B cell (primary cell): ENCODE results near the gene SPACA9. TPM values are rescaled to one million over a fixed set of nuclear protein-coding genes. Genes with fewer than 3 reads are reported as not detected.

Source experiments
- ATAC-seq: fragments of 200-7000 bp; cut with Tn5 transposase; one replicate; pipeline ENCODE4 v1.10.0; 2021; ENCODE audit warnings: low read depth, mild to moderate bottlenecking, moderate number of reproducible peaks, moderate library complexity
- CTCF ChIA-PET: fragments of 350-600 bp; sonication (Branson Sonifier 250); formaldehyde crosslinking; loops from one replicate; lab custom pipeline; 2021; ENCODE audit warnings: antibody characterized with exemption, inconsistent platforms; lab: Charles Lee
- POLR2A ChIA-PET: fragments of 350-600 bp; sonication (Branson Sonifier 250); formaldehyde crosslinking; loops from one replicate; lab custom pipeline; 2021; ENCODE audit warnings: antibody characterized with exemption; lab: Charles Lee
- DNase-seq: peaks from one replicate; pipeline ENCODE4 v3.0.0; 2013
- H2AFZ ChIP-seq: 2 replicates; pipeline ENCODE4 v1.6.1; 2012; ENCODE audit warnings: mild to moderate bottlenecking, low read depth, low read length; ENCODE audit not compliant: insufficient read depth, poor library complexity, severe bottlenecking
- H3K27ac ChIP-seq, 2 donors: 1 replicate in 1 of 2; 2 replicates in 1 of 2; pipeline ENCODE4 v1.5.1; 2012 to 2013; ENCODE audit warnings: low read length in 2 of 2, mild to moderate bottlenecking in 2 of 2, moderate library complexity in 1 of 2
- H3K27me3 ChIP-seq, 4 experiments: fragments of 200-600 bp in 1 of 4; sonication (generic) in 1 of 4; replicated peaks in 1 of 4; 1 replicate in 2 of 4; 2 replicates in 2 of 4; pipeline versions ENCODE4 v1.6.1 to v1.7.0; 2013 to 2016; ENCODE audit warnings: low read length in 3 of 4, mild to moderate bottlenecking in 2 of 4, mixed read lengths in 1 of 4, moderate library complexity in 1 of 4; ENCODE audit not compliant: insufficient read depth in 4 of 4, control insufficient read depth in 3 of 4; ENCODE audit errors: control extremely low read depth in 1 of 4
- H3K36me3 ChIP-seq, 2 experiments: replicated peaks in 1 of 2; 1 replicate in 1 of 2; 2 replicates in 1 of 2; pipeline versions ENCODE4 v1.6.1 to v1.7.1; 2013; ENCODE audit warnings: low read length in 1 of 2; ENCODE audit not compliant: insufficient read depth in 2 of 2, control insufficient read depth in 1 of 2; ENCODE audit errors: control extremely low read depth in 1 of 2, extremely low read depth in 1 of 2
- H3K4me1 ChIP-seq, 2 donors: fragments of 200-600 bp in 1 of 2; sonication (generic) in 1 of 2; 1 replicate in 1 of 2; 2 replicates in 1 of 2; pipeline versions ENCODE4 v1.5.1 to v1.6.1; 2013 to 2017; ENCODE audit warnings: low read length in 2 of 2; ENCODE audit not compliant: control insufficient read depth in 2 of 2, insufficient read depth in 2 of 2
- H3K4me2 ChIP-seq: replicated peaks from 2 replicates; pipeline ENCODE3; 2012; ENCODE audit warnings: mild to moderate bottlenecking, low read depth, low read length; ENCODE audit not compliant: poor library complexity, severe bottlenecking
- H3K4me3 ChIP-seq, 5 experiments: fragments of 200-600 bp in 1 of 5; sonication (generic) in 1 of 5; 1 replicate in 3 of 5; 2 replicates in 2 of 5; pipeline versions ENCODE4 v1.5.1 to v1.7.0; 2011 to 2016; ENCODE audit warnings: low read length in 4 of 5, mild to moderate bottlenecking in 4 of 5, low read depth in 2 of 5, control low read depth in 1 of 5, moderate library complexity in 1 of 5; ENCODE audit not compliant: insufficient read depth in 1 of 5; ENCODE audit errors: control extremely low read depth in 1 of 5, extremely low read depth in 1 of 5
- H3K79me2 ChIP-seq: fragments of 200-600 bp; sonication (generic); one replicate; pipeline ENCODE4 v1.6.0; 2016; ENCODE audit warnings: low read length; ENCODE audit not compliant: control insufficient read depth, insufficient read depth
- H3K9ac ChIP-seq: fragments of 200-600 bp; sonication (generic); 2 replicates; pipeline ENCODE4 v1.6.1; 2017; ENCODE audit warnings: mild to moderate bottlenecking, low read length, moderate library complexity
- H3K9me3 ChIP-seq, 3 donors: one replicate each; pipeline versions ENCODE4 v1.6.1 to v1.7.1; 2013; ENCODE audit warnings: low read length in 2 of 3; ENCODE audit not compliant: control insufficient read depth in 2 of 3, insufficient read depth in 1 of 3; ENCODE audit errors: control extremely low read depth in 1 of 3
- H4K20me1 ChIP-seq: 2 replicates; pipeline ENCODE4 v1.6.0; 2012; ENCODE audit warnings: mild to moderate bottlenecking, low read length; ENCODE audit not compliant: insufficient read depth, control insufficient read depth, poor library complexity, severe bottlenecking
- H3K27ac Mint-ChIP-seq: one replicate; pipeline ENCODE4 v1.8.0; 2021; ENCODE audit warnings: mixed read lengths
- H3K27me3 Mint-ChIP-seq: one replicate; pipeline ENCODE4 v1.8.0; 2021; ENCODE audit warnings: mixed read lengths
- H3K4me1 Mint-ChIP-seq: one replicate; pipeline ENCODE4 v1.8.0; 2021; ENCODE audit warnings: mixed read lengths
- H3K4me3 Mint-ChIP-seq: one replicate; pipeline ENCODE4 v1.8.0; 2021; ENCODE audit warnings: mixed read lengths
- H3K9me3 Mint-ChIP-seq: one replicate; pipeline ENCODE4 v1.8.0; 2022; ENCODE audit warnings: mixed read lengths; ENCODE audit not compliant: insufficient read depth
- EZH2 ChIP-seq: IDR thresholded peaks from 2 replicates; pipeline ENCODE4 v1.6.1; 2012; ENCODE audit warnings: borderline replicate concordance, low read depth, mild to moderate bottlenecking, moderate library complexity, low read length; ENCODE audit not compliant: insufficient read depth, poor library complexity, severe bottlenecking
- WGBS: methylation state at CpG from one replicate; pipeline ENCODE4 v1.1.5; 2013; ENCODE audit warnings: missing lambda C conversion rate; ENCODE audit not compliant: insufficient coverage; 5-methylcytosine and 5-hydroxymethylcytosine counted together
- intact Hi-C: fragments of 100-400 bp; cut with micrococcal nuclease; formaldehyde crosslinking; loops from one replicate; pipeline ENCODE4 v1.10.0; 2022
- polyA plus RNA-seq: library from polyadenylated mRNA; depleted of rRNA; stranded (reverse); fragments of >200 nt; gene quantifications from 2 replicates; pipeline ENCODE4 v1.2.3, GENCODE V29; 2012
- total RNA-seq, 2 donors: library from RNA; stranded (reverse); fragments of 120-200 nt in 1 of 2; gene quantifications; 1 replicate in 1 of 2; 2 replicates in 1 of 2; pipeline versions ENCODE4 v1.2.3 to v1.2.4, GENCODE V29; 2013 to 2022
- TF ChIP-seq, protein P1 (sequence below): fragments of 200-600 bp; IDR thresholded peaks from one replicate; pipeline ENCODE4 v1.8.0; 2022; ENCODE audit warnings: antibody characterized with exemption, mild to moderate bottlenecking

Gene SPACA9
- total and polyA plus RNA-seq, 2 donors (not counting 1 experiment from before 2014, with no cell fraction given) = 2.8 to 4.5 TPM

GRCh38 chr9:132842124-132843044 lies 36.3 kb upstream of the SPACA9 start:
- intact Hi-C loops = no loop called here
- Histone ChIP-seq H3K4me2 (no peak overlapping the region), H4K20me1 (no peaks in the 10 kb centered on the region), H3K79me2 (no peaks in the 10 kb centered on the region), H2AFZ (no peak overlapping the region), H3K27me3 (no peaks in the 10 kb centered on the region), H3K4me1 (no peaks in the 10 kb centered on the region), H3K9me3 (no peaks in the 10 kb centered on the region), H3K27ac (no peak overlapping the region), H3K4me3 (no peak overlapping the region), H3K36me3 (no peaks in the 10 kb centered on the region), H3K9ac (no peak overlapping the region)
- ChIA-PET POLR2A (no interaction called here), CTCF (no interaction called here)
- Mint-ChIP-seq H3K27me3 (no peaks in the 10 kb centered on the region), H3K27ac (no peak overlapping the region), H3K9me3 (no peaks in the 10 kb centered on the region), H3K4me3 (no peak overlapping the region), H3K4me1 (no peaks in the 10 kb centered on the region)
- 96% methylated on average over 3 of the region's 5 CpGs for WGBS
- DNase-seq (no peak), ATAC-seq (no peak)
- TF ChIP-seq, protein P1, sequence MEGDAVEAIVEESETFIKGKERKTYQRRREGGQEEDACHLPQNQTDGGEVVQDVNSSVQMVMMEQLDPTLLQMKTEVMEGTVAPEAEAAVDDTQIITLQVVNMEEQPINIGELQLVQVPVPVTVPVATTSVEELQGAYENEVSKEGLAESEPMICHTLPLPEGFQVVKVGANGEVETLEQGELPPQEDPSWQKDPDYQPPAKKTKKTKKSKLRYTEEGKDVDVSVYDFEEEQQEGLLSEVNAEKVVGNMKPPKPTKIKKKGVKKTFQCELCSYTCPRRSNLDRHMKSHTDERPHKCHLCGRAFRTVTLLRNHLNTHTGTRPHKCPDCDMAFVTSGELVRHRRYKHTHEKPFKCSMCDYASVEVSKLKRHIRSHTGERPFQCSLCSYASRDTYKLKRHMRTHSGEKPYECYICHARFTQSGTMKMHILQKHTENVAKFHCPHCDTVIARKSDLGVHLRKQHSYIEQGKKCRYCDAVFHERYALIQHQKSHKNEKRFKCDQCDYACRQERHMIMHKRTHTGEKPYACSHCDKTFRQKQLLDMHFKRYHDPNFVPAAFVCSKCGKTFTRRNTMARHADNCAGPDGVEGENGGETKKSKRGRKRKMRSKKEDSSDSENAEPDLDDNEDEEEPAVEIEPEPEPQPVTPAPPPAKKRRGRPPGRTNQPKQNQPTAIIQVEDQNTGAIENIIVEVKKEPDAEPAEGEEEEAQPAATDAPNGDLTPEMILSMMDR = no peak
- TF ChIP-seq EZH2 = no peak
